CD4-positive, CD25-positive, alpha-beta regulatory T cell (primary cell): ENCODE results near the gene ACSF2. TPM values are rescaled to one million over a fixed set of nuclear protein-coding genes. Genes with fewer than 3 reads are reported as not detected.
A peak's percentile ranks its signal among the peaks of the same experiment; 100 is the strongest.

ENCODE experiments used
- ATAC-seq, 2 donors: fragments of 150-1000 bp; cut with Tn5 transposase; one replicate each; pipeline ENCODE4 v1.10.0; 2021; ENCODE audit warnings: low read depth in 2 of 2, moderate number of reproducible peaks in 2 of 2, moderate library complexity in 1 of 2
- DNase-seq, 3 donors: peaks; one replicate each; pipeline versions ENCODE4 v3.0.0 to v3.0.0-alpha.2; 2012 to 2022; ENCODE audit warnings: mixed read lengths in 1 of 3
- H3K27ac ChIP-seq: one replicate; pipeline ENCODE4 v1.7.0; 2013; ENCODE audit warnings: mild to moderate bottlenecking, low read length; ENCODE audit not compliant: insufficient read depth, poor library complexity, severe bottlenecking
- H3K27me3 ChIP-seq: one replicate; pipeline ENCODE4 v1.7.0; 2013; ENCODE audit warnings: low read length; ENCODE audit not compliant: control insufficient read depth, insufficient read depth
- H3K36me3 ChIP-seq: one replicate; pipeline ENCODE4 v1.7.0; 2013; ENCODE audit warnings: mild to moderate bottlenecking, low read length, moderate library complexity; ENCODE audit not compliant: control insufficient read depth, insufficient read depth
- H3K4me1 ChIP-seq: 2 replicates; pipeline ENCODE4 v1.7.0; 2013; ENCODE audit warnings: mild to moderate bottlenecking, low read length; ENCODE audit not compliant: insufficient read depth, control insufficient read depth, poor library complexity, severe bottlenecking
- H3K4me3 ChIP-seq: one replicate; pipeline ENCODE4 v1.7.0; 2013; ENCODE audit warnings: low read depth, mild to moderate bottlenecking, low read length, moderate library complexity
- H3K9me3 ChIP-seq, 2 experiments: 1 replicate in 1 of 2; 2 replicates in 1 of 2; pipeline ENCODE4 v1.7.0; 2013; ENCODE audit warnings: low read length in 2 of 2, mild to moderate bottlenecking in 1 of 2, moderate library complexity in 1 of 2; ENCODE audit not compliant: control insufficient read depth in 2 of 2
- H3K27ac Mint-ChIP-seq, 3 donors: one replicate each; pipeline ENCODE4 v1.8.0; 2020 to 2022; ENCODE audit warnings: mild to moderate bottlenecking in 3 of 3, mixed read lengths in 3 of 3, moderate library complexity in 2 of 3
- H3K27me3 Mint-ChIP-seq: one replicate; pipeline ENCODE4 v1.8.0; 2022; ENCODE audit warnings: mild to moderate bottlenecking, mixed read lengths
- H3K36me3 Mint-ChIP-seq: one replicate; pipeline ENCODE4 v1.8.0; 2020; ENCODE audit warnings: mixed read lengths
- H3K4me1 Mint-ChIP-seq, 4 donors: one replicate each; pipeline ENCODE4 v1.8.0; 2020 to 2022; ENCODE audit warnings: mixed read lengths in 4 of 4, mild to moderate bottlenecking in 1 of 4
- H3K4me3 Mint-ChIP-seq, 4 donors: one replicate each; pipeline ENCODE4 v1.8.0; 2020 to 2022; ENCODE audit warnings: mild to moderate bottlenecking in 4 of 4, mixed read lengths in 4 of 4, moderate library complexity in 3 of 4
- H3K9me3 Mint-ChIP-seq, 7 donors: one replicate each; pipeline ENCODE4 v1.8.0; 2020 to 2022; ENCODE audit warnings: mixed read lengths in 7 of 7, mild to moderate bottlenecking in 3 of 7, moderate library complexity in 2 of 7
- polyA plus RNA-seq, 4 donors: library from polyadenylated mRNA; unstranded; fragments of 300-500 nt; fragmentation: Illumina TruSeq; gene quantifications; one replicate each; pipeline ENCODE4 v1.2.3, GENCODE V29; 2021
- total RNA-seq: library from RNA; stranded (reverse); gene quantifications from one replicate; pipeline ENCODE4 v1.2.3, GENCODE V29; 2022

The ACSF2 gene
- total and polyA plus RNA-seq, 5 donors from 2014 or later, result 2.7 to 22.2 (median 4.0) TPM

DNA sequence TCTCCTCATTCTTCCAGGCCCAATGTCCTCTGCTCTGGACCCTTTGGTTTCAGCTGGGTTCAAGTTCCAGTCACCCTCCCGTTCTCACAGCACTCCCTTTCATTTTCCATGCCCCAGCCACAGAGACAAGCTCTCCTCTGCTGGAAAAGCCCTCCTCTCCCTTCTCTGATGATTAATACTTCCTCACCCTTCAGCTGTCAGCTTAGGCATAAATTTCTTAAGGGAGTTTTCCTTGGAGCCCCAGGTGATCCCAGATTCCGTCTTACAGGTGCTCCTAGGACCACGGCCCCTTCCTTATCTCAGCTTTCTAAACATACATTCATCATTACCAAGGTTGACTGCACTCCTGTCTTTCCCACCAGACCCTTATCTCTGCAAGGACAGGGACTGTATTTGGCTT is 32.3 kb downstream of the ACSF2 start:
- Histone ChIP-seq H3K27ac (no peak overlapping the region), H3K4me3 (no peak overlapping the region), H3K36me3 (no peaks in the 10 kb centered on the region), H3K27me3 (no peaks in the 10 kb centered on the region), H3K4me1 (no peaks in the 10 kb centered on the region), H3K9me3 (no peaks in the 10 kb centered on the region)
- Mint-ChIP-seq H3K36me3 (peaks cover 9% of the 10 kb centered on the region), H3K4me3 (no peak overlapping the region), H3K4me1 (no peaks in the 10 kb centered on the region), H3K27me3 (no peaks in the 10 kb centered on the region), H3K9me3 (no peaks in the 10 kb centered on the region), H3K27ac (peak overlapping the region in 1 of 3 donors; percentile 94)
- ATAC-seq (no peak), DNase-seq (no peak)

DNA sequence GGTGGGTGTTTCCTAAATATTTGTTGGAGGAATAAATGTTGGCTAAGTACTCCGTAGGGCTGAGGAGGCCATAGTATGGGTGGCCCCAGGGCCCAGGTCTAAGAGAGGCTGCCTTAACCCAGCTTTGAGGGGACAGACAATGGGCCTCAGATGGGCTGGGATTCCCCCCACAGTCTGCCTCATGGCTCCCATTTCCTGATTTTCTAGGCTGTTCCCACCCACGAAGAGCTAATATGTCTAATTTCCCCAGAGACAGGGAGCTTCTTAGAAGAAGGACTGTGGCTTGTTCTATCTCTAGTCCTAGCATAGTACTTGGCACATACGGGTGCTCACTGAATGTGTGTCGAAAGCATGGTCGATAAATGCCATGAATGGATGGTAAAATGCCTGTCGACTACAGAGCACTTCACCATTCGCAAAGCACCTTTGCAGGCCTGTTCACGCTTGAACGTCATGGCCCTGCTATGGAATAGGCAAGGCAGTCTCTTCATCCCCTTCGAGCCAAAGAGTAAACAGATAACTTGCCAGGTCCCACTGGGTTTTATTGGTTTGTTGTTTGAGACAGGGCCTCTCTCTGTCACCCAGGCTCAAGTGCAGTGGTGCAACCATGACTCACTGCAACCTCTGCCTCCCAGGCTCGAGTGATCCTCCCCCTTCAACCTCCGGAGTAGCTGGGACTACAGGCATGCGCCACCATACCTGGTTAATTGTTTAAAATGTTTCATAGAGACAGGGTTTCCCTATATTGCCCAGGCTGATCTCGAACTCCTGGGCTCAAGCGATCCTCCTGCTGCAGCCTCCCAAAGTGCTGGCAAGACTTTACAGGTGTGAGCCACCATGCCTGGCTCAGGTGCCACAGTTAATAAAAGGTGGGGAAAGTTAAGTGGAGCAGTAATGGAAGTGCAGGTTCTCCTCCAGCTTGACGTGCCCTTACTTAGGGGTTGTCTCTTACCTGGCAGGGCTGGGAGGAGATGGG is 33.0 kb downstream of the ACSF2 start:
- Histone ChIP-seq H3K9me3 (no peaks in the 10 kb centered on the region), H3K36me3 (no peaks in the 10 kb centered on the region), H3K27me3 (no peaks in the 10 kb centered on the region), H3K4me3 (no peak overlapping the region), H3K27ac (no peak overlapping the region), H3K4me1 (no peaks in the 10 kb centered on the region)
- H3K4me3 Mint-ChIP-seq, result no peak overlapping the region
- DNase-seq (no peak), ATAC-seq (no peak)
- H3K4me1 Mint-ChIP-seq, result no peaks in the 10 kb centered on the region
- H3K36me3 Mint-ChIP-seq, result peaks cover 5% of the 10 kb centered on the region
- no peaks in the 10 kb centered on the region for H3K27me3 Mint-ChIP-seq
- peak overlapping the region in 1 of 3 donors; percentile 1 for H3K27ac Mint-ChIP-seq
- H3K9me3 Mint-ChIP-seq, result no peaks in the 10 kb centered on the region

DNA sequence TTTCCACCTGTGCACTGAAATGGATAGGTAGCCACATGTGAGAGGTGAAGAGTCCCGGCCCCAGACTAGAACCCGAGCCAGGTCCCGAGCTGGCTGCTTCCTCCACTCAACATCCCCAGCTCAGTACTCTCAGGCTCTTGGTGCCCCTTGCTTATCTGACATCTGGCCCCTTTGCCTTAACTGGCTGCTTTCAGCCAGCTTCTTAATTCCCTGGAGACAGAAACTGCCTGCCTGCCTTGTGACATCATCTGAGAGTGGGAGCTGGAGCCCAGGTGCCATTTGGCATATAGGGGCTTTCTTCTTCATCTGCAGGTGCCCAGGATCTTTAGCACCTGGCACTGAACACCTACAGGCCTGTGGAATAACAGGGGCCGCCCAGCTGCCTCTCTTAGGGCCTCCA is 33.7 kb downstream of the ACSF2 start:
- peaks cover 0 to under 1% (median 0%) of the 10 kb centered on the region in 4 donors for H3K4me1 Mint-ChIP-seq
- no peaks in the 10 kb centered on the region for H3K9me3 ChIP-seq
- no peak overlapping the region for H3K4me3 Mint-ChIP-seq
- H3K36me3 ChIP-seq, result no peaks in the 10 kb centered on the region
- H3K4me3 ChIP-seq, result no peak overlapping the region
- no peak overlapping the region for H3K27ac ChIP-seq
- DNase-seq, result no peak
- H3K27me3 Mint-ChIP-seq, result no peaks in the 10 kb centered on the region
- peaks cover 0 to 1% (median 0%) of the 10 kb centered on the region in 7 donors for H3K9me3 Mint-ChIP-seq
- no peaks in the 10 kb centered on the region for H3K27me3 ChIP-seq
- peaks cover 5% of the 10 kb centered on the region for H3K36me3 Mint-ChIP-seq
- ATAC-seq, result no peak
- H3K27ac Mint-ChIP-seq, result no peak overlapping the region
- H3K4me1 ChIP-seq, result no peaks in the 10 kb centered on the region

DNA sequence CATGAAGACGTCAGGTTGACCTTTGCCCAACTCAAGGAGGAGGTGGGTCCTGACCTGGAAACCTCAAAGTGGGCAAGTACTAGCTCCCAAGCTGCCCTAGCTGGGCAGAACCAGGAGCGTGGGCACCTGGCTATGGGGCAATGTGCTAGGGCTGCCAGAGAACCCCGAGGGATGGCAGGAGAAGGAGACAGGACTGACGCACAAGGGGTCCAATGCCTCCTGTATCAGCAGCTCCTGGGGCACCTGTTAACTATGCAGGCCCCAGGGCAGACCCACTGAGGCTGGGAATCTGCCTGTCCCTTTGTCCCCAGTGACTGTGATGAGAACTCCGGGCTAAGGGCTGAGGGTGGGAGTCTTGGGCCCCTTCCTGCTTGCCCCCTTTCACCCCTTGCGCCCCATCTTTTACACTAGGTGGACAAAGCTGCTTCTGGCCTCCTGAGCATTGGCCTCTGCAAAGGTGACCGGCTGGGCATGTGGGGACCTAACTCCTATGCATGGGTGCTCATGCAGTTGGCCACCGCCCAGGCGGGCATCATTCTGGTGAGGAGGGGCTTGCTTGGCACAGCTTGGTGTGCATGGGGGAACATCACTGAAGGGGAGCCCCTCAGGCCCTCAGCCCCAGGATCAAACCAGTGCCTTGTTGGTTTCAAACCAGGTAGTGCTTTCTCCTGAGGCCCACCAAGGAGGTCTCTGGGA is 35.0 kb downstream of the ACSF2 start:
- Mint-ChIP-seq H3K27ac (no peak overlapping the region), H3K27me3 (no peaks in the 10 kb centered on the region), H3K9me3 (peaks cover 0 to 2% (median 0%) of the 10 kb centered on the region in 7 donors), H3K4me1 (peaks cover 0 to 4% (median 2%) of the 10 kb centered on the region in 4 donors), H3K4me3 (no peak overlapping the region), H3K36me3 (peaks cover 5% of the 10 kb centered on the region)
- ATAC-seq (no peak), DNase-seq (no peak)
- no peak overlapping the region for H3K27ac ChIP-seq
- H3K27me3 ChIP-seq, result no peaks in the 10 kb centered on the region
- no peaks in the 10 kb centered on the region for H3K9me3 ChIP-seq
- H3K4me1 ChIP-seq, result no peaks in the 10 kb centered on the region
- no peak overlapping the region for H3K4me3 ChIP-seq
- no peaks in the 10 kb centered on the region for H3K36me3 ChIP-seq

DNA sequence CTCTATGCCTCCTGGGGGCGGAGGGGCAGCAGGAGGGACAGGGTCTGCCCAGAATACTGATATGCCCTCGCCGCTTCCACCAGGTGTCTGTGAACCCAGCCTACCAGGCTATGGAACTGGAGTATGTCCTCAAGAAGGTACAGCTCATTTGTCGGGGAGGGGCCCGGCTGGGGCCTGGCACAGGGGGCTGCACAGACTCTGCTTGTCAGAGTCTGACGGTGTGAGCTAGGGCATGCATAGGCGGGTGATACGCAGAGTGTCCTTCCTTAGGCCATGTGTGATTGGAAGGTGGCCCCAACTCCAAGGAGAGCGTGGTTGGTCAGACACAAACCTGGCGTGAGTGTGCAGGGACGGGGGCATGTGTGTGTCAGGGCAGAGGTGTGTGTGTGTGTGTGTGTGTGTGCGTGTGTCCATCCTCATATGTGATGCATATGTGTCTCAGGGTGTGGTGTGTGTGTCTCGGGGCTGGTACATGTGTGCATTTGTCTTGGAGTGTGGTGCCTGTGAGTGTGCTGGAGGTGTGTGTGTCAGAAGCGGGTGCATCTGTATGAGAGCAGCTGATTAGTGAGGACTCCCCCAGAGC is 35.6 kb downstream of the ACSF2 start:
- no peak overlapping the region for H3K27ac Mint-ChIP-seq
- H3K27me3 Mint-ChIP-seq, result no peaks in the 10 kb centered on the region
- H3K4me1 Mint-ChIP-seq, result peaks cover 0 to 6% (median 2%) of the 10 kb centered on the region in 4 donors
- Histone ChIP-seq H3K9me3 (no peaks in the 10 kb centered on the region), H3K4me3 (no peak overlapping the region), H3K36me3 (no peaks in the 10 kb centered on the region), H3K27ac (no peak overlapping the region), H3K4me1 (no peaks in the 10 kb centered on the region), H3K27me3 (no peaks in the 10 kb centered on the region)
- H3K4me3 Mint-ChIP-seq, result no peak overlapping the region
- ATAC-seq (no peak), DNase-seq (no peak)
- H3K9me3 Mint-ChIP-seq, result peaks cover 0 to 2% (median 0%) of the 10 kb centered on the region in 7 donors
- H3K36me3 Mint-ChIP-seq, result peaks cover 5% of the 10 kb centered on the region

DNA sequence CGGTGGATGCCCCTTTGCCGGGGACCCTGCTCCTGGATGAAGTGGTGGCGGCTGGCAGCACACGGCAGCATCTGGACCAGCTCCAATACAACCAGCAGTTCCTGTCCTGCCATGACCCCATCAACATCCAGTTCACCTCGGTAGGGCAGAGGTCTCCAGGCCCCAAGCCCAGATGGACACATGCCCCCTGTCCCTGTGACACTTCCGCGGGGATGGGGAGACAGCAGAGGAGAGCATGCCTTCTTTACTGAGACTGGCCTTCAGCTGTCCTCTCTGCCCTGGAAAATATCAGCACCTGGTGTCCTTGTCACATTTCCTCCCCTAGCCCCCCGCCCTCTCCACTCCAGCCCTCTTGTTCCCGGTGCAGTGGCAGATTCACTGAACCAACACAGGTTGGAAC is 36.4 kb downstream of the ACSF2 start:
- Histone ChIP-seq H3K27ac (no peak overlapping the region), H3K27me3 (no peaks in the 10 kb centered on the region), H3K4me3 (no peak overlapping the region), H3K4me1 (no peaks in the 10 kb centered on the region), H3K36me3 (no peaks in the 10 kb centered on the region), H3K9me3 (no peaks in the 10 kb centered on the region)
- H3K4me3 Mint-ChIP-seq, result no peak overlapping the region
- peaks cover 0 to 7% (median 2%) of the 10 kb centered on the region in 4 donors for H3K4me1 Mint-ChIP-seq
- peaks cover 1% of the 10 kb centered on the region for H3K27me3 Mint-ChIP-seq
- H3K36me3 Mint-ChIP-seq, result peaks cover 5% of the 10 kb centered on the region
- no peak overlapping the region for H3K27ac Mint-ChIP-seq
- peaks cover 0 to 2% (median 0%) of the 10 kb centered on the region in 7 donors for H3K9me3 Mint-ChIP-seq
- no peak for DNase-seq
- ATAC-seq, result no peak

DNA sequence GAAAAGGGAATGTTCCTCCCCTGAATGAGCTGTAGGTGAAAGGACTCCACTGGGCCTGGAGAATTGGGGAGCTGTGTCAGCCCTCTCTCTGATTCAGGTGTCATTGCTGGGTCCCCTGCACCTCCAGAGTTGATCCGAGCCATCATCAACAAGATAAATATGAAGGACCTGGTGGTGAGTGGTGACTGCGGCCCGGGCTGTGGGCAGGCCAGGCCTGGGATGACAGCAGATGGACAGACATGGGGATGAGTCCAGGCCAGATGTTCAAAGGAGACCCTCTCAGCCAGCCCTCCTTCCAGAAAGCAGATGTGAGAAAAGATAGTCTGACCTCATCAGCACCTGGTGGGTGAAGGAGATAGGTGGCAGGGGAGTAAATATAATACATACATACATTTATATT is 38.1 kb downstream of the ACSF2 start:
- ATAC-seq, result no peak
- H3K9me3 Mint-ChIP-seq, result peaks cover 0 to 2% (median 0%) of the 10 kb centered on the region in 7 donors
- peaks cover 5% of the 10 kb centered on the region for H3K36me3 Mint-ChIP-seq

More for the DNA sequence above, 38.1 kb downstream of the ACSF2 start:
- DNase-seq, result no peak
- Mint-ChIP-seq H3K27ac (no peak overlapping the region), H3K4me1 (peaks cover 0 to 16% (median 2%) of the 10 kb centered on the region in 4 donors), H3K27me3 (peaks cover 12% of the 10 kb centered on the region), H3K4me3 (no peak overlapping the region)
- Histone ChIP-seq H3K4me1 (peaks cover 9% of the 10 kb centered on the region), H3K27me3 (no peaks in the 10 kb centered on the region), H3K27ac (no peak overlapping the region), H3K4me3 (no peak overlapping the region), H3K36me3 (no peaks in the 10 kb centered on the region), H3K9me3 (no peaks in the 10 kb centered on the region)
